Suprapubic skin (tissue), 4 donors: Measurements from ENCODE around the gene COL18A1. TPM values are rescaled to one million over a fixed set of nuclear protein-coding genes. Genes with fewer than 3 reads are reported as not detected.

Source experiments
- DNase-seq, 2 donors: peaks; one replicate each; pipeline ENCODE4 v3.0.0-alpha.2; 2019; ENCODE audit warnings: low spot score in 2 of 2
- H3K27ac ChIP-seq: fragments of 200-600 bp; sonication (generic); one replicate; pipeline ENCODE4 v1.5.1; 2019
- H3K27me3 ChIP-seq: fragments of 200-600 bp; sonication (generic); one replicate; pipeline ENCODE4 v1.5.1; 2019
- H3K36me3 ChIP-seq: fragments of 200-600 bp; sonication (generic); one replicate; pipeline ENCODE4 v1.5.1; 2019
- H3K4me1 ChIP-seq: fragments of 200-600 bp; sonication (generic); one replicate; pipeline ENCODE4 v1.5.1; 2019
- H3K4me3 ChIP-seq: fragments of 200-600 bp; sonication (generic); one replicate; pipeline ENCODE4 v1.5.1; 2019; ENCODE audit warnings: mild to moderate bottlenecking
- H3K9me3 ChIP-seq: fragments of 200-600 bp; sonication (generic); one replicate; pipeline ENCODE4 v1.5.1; 2019
- CTCF ChIP-seq, 2 donors: fragments of 200-600 bp in 1 of 2; fragments of 450-650 bp in 1 of 2; sonication (generic) in 1 of 2; IDR thresholded peaks; one replicate each; pipeline ENCODE4 v1.5.1; 2016 to 2019; ENCODE audit warnings: antibody characterized with exemption in 2 of 2, mild to moderate bottlenecking in 1 of 2, moderate library complexity in 1 of 2
- EP300 ChIP-seq: sonication (generic); formaldehyde crosslinking; IDR thresholded peaks from one replicate; pipeline ENCODE4 v1.6.1; 2017; ENCODE audit warnings: antibody characterized with exemption
- POLR2A ChIP-seq, 2 donors: fragments of 450-650 bp; IDR thresholded peaks; one replicate each; pipeline ENCODE4 v1.6.1; 2017; ENCODE audit warnings: antibody characterized with exemption in 2 of 2, mild to moderate bottlenecking in 2 of 2, moderate library complexity in 2 of 2
- POLR2AphosphoS5 ChIP-seq, 3 donors: sonication (generic); formaldehyde crosslinking; IDR thresholded peaks; one replicate each; pipeline ENCODE4 v1.6.1; 2017; ENCODE audit warnings: antibody characterized with exemption in 3 of 3
- WGBS: methylation state at CpG from one replicate; pipeline ENCODE4 v1.1.5; 2018; 5-methylcytosine and 5-hydroxymethylcytosine counted together
- total RNA-seq, 4 donors: library from RNA; depleted of rRNA; stranded (reverse); fragments of >200 nt; gene quantifications; one replicate each; pipeline ENCODE4 v1.1.0, GENCODE V29; 2016

COL18A1 gene
- total RNA-seq, 4 donors from 2014 or later: 71.9 to 157 (median 101) TPM

DNA sequence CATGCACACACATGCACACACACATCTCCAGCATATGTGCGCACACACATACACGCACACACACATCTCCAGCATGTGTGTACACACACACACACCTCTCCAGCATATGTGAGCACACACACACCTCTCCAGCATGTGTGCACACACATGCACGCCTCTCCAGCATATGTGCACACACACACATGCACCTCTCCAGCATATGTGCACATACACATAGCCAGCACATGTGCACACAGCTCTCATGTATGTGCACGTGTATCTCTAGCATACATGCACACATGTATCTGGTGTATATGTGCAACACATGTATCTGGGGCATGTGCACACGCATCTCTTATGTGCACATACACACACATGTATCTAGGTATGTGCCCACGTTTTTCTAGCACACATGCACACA lies 79.4 kb downstream of the COL18A1 start:
- Histone ChIP-seq H3K4me3 (no peak overlapping the region), H3K36me3 (peaks cover 48% of the 10 kb centered on the region), H3K27me3 (no peaks in the 10 kb centered on the region), H3K9me3 (no peaks in the 10 kb centered on the region), H3K27ac (no peak overlapping the region), H3K4me1 (no peaks in the 10 kb centered on the region)
- no peak for DNase-seq
- 90% methylated on average over 6 of the region's 6 CpGs for WGBS
- TF ChIP-seq CTCF (IDR thresholded peaks at IDR 0.05): no peak
- TF ChIP-seq POLR2A (IDR thresholded peaks at IDR 0.05): no peak
- no peak for TF ChIP-seq POLR2AphosphoS5 (IDR thresholded peaks at IDR 0.05)
- TF ChIP-seq EP300: no peak

DNA sequence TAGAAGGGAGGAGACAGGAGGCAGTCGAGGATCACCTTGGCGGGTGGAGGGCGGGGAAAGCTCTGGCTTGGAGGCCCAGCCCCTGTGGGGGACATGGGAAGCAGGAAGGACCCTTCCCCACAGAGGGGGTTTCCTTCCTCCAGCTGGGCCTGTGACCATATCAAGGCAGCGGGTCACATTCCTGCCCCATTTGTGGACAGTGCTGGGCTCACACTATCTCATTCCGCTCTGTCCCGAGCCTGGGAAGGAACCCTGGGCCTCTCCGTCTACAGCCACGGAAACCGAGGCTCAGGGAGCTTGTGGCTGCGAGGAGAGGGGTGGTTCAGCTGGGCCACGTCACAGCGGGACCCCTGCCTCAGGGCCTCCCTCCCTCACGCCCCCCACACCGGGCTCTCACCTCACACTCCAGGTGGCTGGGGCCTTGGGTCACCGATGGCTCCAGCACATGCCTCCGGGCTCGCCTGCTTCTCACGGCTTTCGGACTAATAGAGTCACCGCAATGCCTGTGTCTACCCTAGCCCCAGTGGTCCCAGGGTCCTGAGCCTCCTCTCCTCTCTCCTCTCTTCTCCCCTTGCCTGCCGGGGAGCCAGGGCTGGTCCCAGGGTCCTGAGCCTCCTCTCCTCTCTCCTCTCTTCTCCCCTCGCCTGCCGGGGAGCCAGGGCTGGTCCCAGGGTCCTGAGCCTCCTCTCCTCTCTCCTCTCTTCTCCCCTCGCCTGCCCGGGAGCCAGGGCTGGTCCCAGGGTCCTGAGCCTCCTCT lies 80.9 kb downstream of the COL18A1 start:
- no peak for TF ChIP-seq CTCF (IDR thresholded peaks at IDR 0.05)
- peaks cover 32% of the 10 kb centered on the region for H3K36me3 ChIP-seq

GRCh38 chr21:45486443-45487160 lies 81.6 kb downstream of the COL18A1 start:
- H3K9me3 ChIP-seq: no peaks in the 10 kb centered on the region

More for the DNA sequence above, 80.9 kb downstream of the COL18A1 start:
- no peak overlapping the region for H3K4me3 ChIP-seq
- DNase-seq: no peak
- WGBS: 91% methylated on average over 24 of the region's 25 CpGs
- no peaks in the 10 kb centered on the region for H3K9me3 ChIP-seq
- no peaks in the 10 kb centered on the region for H3K27me3 ChIP-seq
- H3K27ac ChIP-seq: no peak overlapping the region
- no peaks in the 10 kb centered on the region for H3K4me1 ChIP-seq

DNA sequence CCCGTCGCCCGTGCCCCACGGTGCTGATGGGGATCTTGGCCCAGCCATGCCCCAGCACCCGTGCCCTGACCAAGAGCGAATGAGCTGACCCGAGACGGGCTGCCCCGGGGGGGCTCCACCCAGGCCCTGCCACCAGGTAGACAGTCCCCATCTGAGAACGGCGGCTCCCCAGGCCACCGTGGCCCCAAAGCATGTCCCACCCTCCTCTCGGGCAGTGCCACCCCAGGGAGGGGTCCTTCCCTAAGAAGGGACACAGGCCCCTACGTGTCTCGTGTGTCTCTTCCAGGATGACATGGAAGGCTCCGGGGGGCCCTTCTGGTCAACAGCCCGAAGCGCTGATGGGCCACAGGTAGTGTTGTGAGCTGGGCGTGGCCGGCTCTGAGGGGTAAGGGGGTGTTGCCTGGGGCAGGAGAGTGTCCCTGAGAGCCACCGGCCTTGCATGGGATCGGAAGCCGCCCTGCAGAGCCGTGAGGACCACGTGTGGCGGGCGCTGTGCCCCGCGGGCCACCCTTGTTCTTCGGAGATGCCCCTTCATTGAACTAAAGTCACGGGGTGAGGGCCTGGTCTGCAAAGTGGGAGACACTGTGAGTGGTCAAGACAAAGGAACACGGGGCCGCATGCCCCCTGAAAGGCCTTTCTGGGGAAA lies 82.3 kb downstream of the COL18A1 start:
- Histone ChIP-seq H3K9me3 (no peaks in the 10 kb centered on the region), H3K4me1 (no peaks in the 10 kb centered on the region), H3K4me3 (no peak overlapping the region), H3K27ac (no peak overlapping the region), H3K27me3 (no peaks in the 10 kb centered on the region), H3K36me3 (peaks cover 20% of the 10 kb centered on the region)
- 95% methylated on average over 15 of the region's 33 CpGs for WGBS
- no peak for TF ChIP-seq POLR2A (IDR thresholded peaks at IDR 0.05)
- TF ChIP-seq POLR2AphosphoS5 (IDR thresholded peaks at IDR 0.05): no peak
- no peak for TF ChIP-seq CTCF (IDR thresholded peaks at IDR 0.05)
- no peak for TF ChIP-seq EP300
- no peak for DNase-seq

More at GRCh38 chr21:45486443-45487160, 81.6 kb downstream of the COL18A1 start:
- WGBS: 80% methylated on average over 17 of the region's 29 CpGs
- H3K4me3 ChIP-seq: no peak overlapping the region
- H3K36me3 ChIP-seq: peaks cover 26% of the 10 kb centered on the region
- no peaks in the 10 kb centered on the region for H3K27me3 ChIP-seq
- no peak for DNase-seq
- no peak overlapping the region for H3K27ac ChIP-seq
- TF ChIP-seq CTCF (IDR thresholded peaks at IDR 0.05) (no peak), EP300 (no peak), POLR2AphosphoS5 (IDR thresholded peaks at IDR 0.05) (no peak), POLR2A (IDR thresholded peaks at IDR 0.05) (no peak)
- no peaks in the 10 kb centered on the region for H3K4me1 ChIP-seq
